Natural killer cell (primary cell): ENCODE measurements around the gene RAD50. TPM values are rescaled to one million over a fixed set of nuclear protein-coding genes. Genes with fewer than 3 reads are reported as not detected.

Experiments used
- ATAC-seq, 3 donors: fragments of 150-1000 bp in 2 of 3; fragments of 200-7000 bp in 1 of 3; cut with Tn5 transposase; 1 replicate in 1 of 3; 2 replicates in 2 of 3; pipeline ENCODE4 v1.10.0; 2021; ENCODE audit warnings: mild to moderate bottlenecking in 2 of 3, moderate library complexity in 2 of 3
- DNase-seq, 2 donors: peaks; one replicate each; pipeline versions ENCODE4 v3.0.0 to v3.0.0-alpha.2; 2013 to 2021; ENCODE audit warnings: mixed read lengths in 1 of 2
- H3K27ac ChIP-seq: one replicate; pipeline ENCODE4 v1.5.1; 2013; ENCODE audit warnings: mild to moderate bottlenecking, low read length
- H3K27me3 ChIP-seq: one replicate; pipeline ENCODE4 v1.6.1; 2013; ENCODE audit warnings: low read length; ENCODE audit not compliant: control insufficient read depth, insufficient read depth
- H3K36me3 ChIP-seq: one replicate; pipeline ENCODE4 v1.6.1; 2013; ENCODE audit warnings: low read length; ENCODE audit not compliant: control insufficient read depth, insufficient read depth
- H3K4me1 ChIP-seq: one replicate; pipeline ENCODE4 v1.6.1; 2013; ENCODE audit warnings: low read length; ENCODE audit not compliant: control insufficient read depth, insufficient read depth
- H3K4me3 ChIP-seq: one replicate; pipeline ENCODE4 v1.5.1; 2013; ENCODE audit warnings: low read length
- H3K9me3 ChIP-seq: one replicate; pipeline ENCODE4 v1.6.1; 2013; ENCODE audit warnings: low read length; ENCODE audit not compliant: control insufficient read depth, insufficient read depth
- H3K27ac Mint-ChIP-seq, 2 donors: one replicate each; pipeline ENCODE4 v1.8.0; 2022; ENCODE audit warnings: mild to moderate bottlenecking in 2 of 2, mixed read lengths in 2 of 2, moderate library complexity in 1 of 2
- H3K27me3 Mint-ChIP-seq, 2 donors: one replicate each; pipeline ENCODE4 v1.8.0; 2022; ENCODE audit warnings: low read depth in 2 of 2, mixed read lengths in 2 of 2
- H3K36me3 Mint-ChIP-seq: one replicate; pipeline ENCODE4 v1.8.0; 2022; ENCODE audit warnings: mixed read lengths
- H3K4me1 Mint-ChIP-seq, 2 donors: one replicate each; pipeline ENCODE4 v1.8.0; 2022; ENCODE audit warnings: mixed read lengths in 2 of 2
- H3K4me3 Mint-ChIP-seq: one replicate; pipeline ENCODE4 v1.8.0; 2022; ENCODE audit warnings: mild to moderate bottlenecking, moderate library complexity, mixed read lengths
- H3K9me3 Mint-ChIP-seq, 2 donors: one replicate each; pipeline ENCODE4 v1.8.0; 2022; ENCODE audit warnings: mixed read lengths in 2 of 2
- CTCF ChIP-seq: fragments of 200-600 bp; IDR thresholded peaks from one replicate; pipeline ENCODE4 v1.8.0; 2022; ENCODE audit warnings: antibody characterized with exemption
- WGBS: methylation state at CpG from one replicate; pipeline ENCODE4 v1.1.7; 2013; ENCODE audit warnings: missing lambda C conversion rate; ENCODE audit not compliant: insufficient coverage; 5-methylcytosine and 5-hydroxymethylcytosine counted together
- intact Hi-C: fragments of 100-400 bp; cut with micrococcal nuclease; formaldehyde crosslinking; loops from one replicate; pipeline ENCODE4 v1.14.2; 2022
- total RNA-seq, 4 donors: library from RNA; stranded (reverse); fragments of 120-200 nt in 1 of 4; gene quantifications; one replicate each; pipeline versions ENCODE4 v1.2.3 to v1.2.4, GENCODE V29; 2013 to 2022

Gene RAD50
- total RNA-seq, 3 donors from 2014 or later (not counting 1 experiment from before 2014, with no cell fraction given) = 21.0 to 31.2 (median 27.5) TPM

GRCh38 chr5:132655821-132656773 is 99.3 kb downstream of the RAD50 start:
- Histone ChIP-seq H3K4me1 (peaks cover 9% of the 10 kb centered on the region), H3K27me3 (peaks cover 14% of the 10 kb centered on the region), H3K27ac (no peak overlapping the region), H3K9me3 (no peaks in the 10 kb centered on the region), H3K36me3 (no peaks in the 10 kb centered on the region), H3K4me3 (no peak overlapping the region)
- ATAC-seq (peak; percentile 9 to 71 (median 59)), DNase-seq (peak in 1 of 2 donors; percentile 56)
- 9% methylated on average over 92 of the region's 92 CpGs for WGBS
- H3K27ac Mint-ChIP-seq = no peak overlapping the region
- no peaks in the 10 kb centered on the region for H3K9me3 Mint-ChIP-seq
- peaks cover 0 to 7% of the 10 kb centered on the region in 2 donors for H3K4me1 Mint-ChIP-seq
- peaks cover 31 to 41% of the 10 kb centered on the region in 2 donors for H3K27me3 Mint-ChIP-seq
- intact Hi-C loops = no loop called here
- TF ChIP-seq CTCF = no peak
- H3K4me3 Mint-ChIP-seq = peak overlapping the region; percentile 9
- H3K36me3 Mint-ChIP-seq = no peaks in the 10 kb centered on the region

- DNase-seq = no peak
These were observed 100.1 kb downstream of the RAD50 start for GRCh38 chr5:132656774-132657355.

GRCh38 chr5:132657676-132658380 is 101.1 kb downstream of the RAD50 start, which contains the start of gene IL13:
IL13 (plus strand) TSS chr5:132658173; CDS start chr5:132658187, 14 bp downstream.
- Mint-ChIP-seq H3K27me3 (peaks cover 24 to 41% of the 10 kb centered on the region in 2 donors), H3K4me3 (no peak within 1 kb of the TSS), H3K36me3 (no peaks in the 10 kb centered on the region), H3K9me3 (no peaks in the 10 kb centered on the region), H3K27ac (no peak within 1 kb of the TSS), H3K4me1 (peaks cover 0 to 8% of the 10 kb centered on the region in 2 donors)
- H3K9me3 ChIP-seq = no peaks in the 10 kb centered on the region
- H3K27ac ChIP-seq = no peak within 1 kb of the TSS
- intact Hi-C loops = no loop called here
- H3K36me3 ChIP-seq = no peaks in the 10 kb centered on the region
- 86% methylated on average over 12 of the region's 12 CpGs for WGBS
- H3K27me3 ChIP-seq = peaks cover 14% of the 10 kb centered on the region
- ATAC-seq = no peak
- DNase-seq = no peak
- TF ChIP-seq CTCF = no peak
- H3K4me1 ChIP-seq = peaks cover 11% of the 10 kb centered on the region
- no peak within 1 kb of the TSS for H3K4me3 ChIP-seq

More at GRCh38 chr5:132656774-132657355, 100.1 kb downstream of the RAD50 start:
- Histone ChIP-seq H3K4me1 (peaks cover 9% of the 10 kb centered on the region), H3K9me3 (no peaks in the 10 kb centered on the region), H3K36me3 (no peaks in the 10 kb centered on the region), H3K27me3 (peaks cover 14% of the 10 kb centered on the region), H3K27ac (no peak overlapping the region), H3K4me3 (no peak overlapping the region)
- intact Hi-C loops = no loop called here
- Mint-ChIP-seq H3K9me3 (no peaks in the 10 kb centered on the region), H3K4me1 (peaks cover 0 to 7% of the 10 kb centered on the region in 2 donors), H3K36me3 (no peaks in the 10 kb centered on the region), H3K4me3 (peak overlapping the region; percentile 9), H3K27ac (no peak overlapping the region), H3K27me3 (peaks cover 27 to 41% of the 10 kb centered on the region in 2 donors)
- no peak for TF ChIP-seq CTCF
- peak in 1 of 3 donors; percentile 29 for ATAC-seq
- WGBS = 36% methylated on average over 11 of the region's 12 CpGs
